GM03348 (cell line): ENCODE measurements around the gene ANTXR1.
"Not testable (repeated sequence)": the region's sequence is repeated elsewhere in the genome, so short reads cannot be mapped to it uniquely, and the experiment has no call there.

ENCODE experiments used
- DNase-seq: peaks from one replicate; pipeline ENCODE4 v3.0.0; 2012; ENCODE audit warnings: low spot score

Gene ANTXR1

GRCh38 chr2:69211048-69211447 is 198.1 kb downstream of the ANTXR1 start:
- DNase-seq = no peak

GRCh38 chr2:69211686-69212085 is 198.7 kb downstream of the ANTXR1 start:
- no peak for DNase-seq

- no peak for DNase-seq
Measured at GRCh38 chr2:69212238-69213028, 199.5 kb downstream of the ANTXR1 start.

- peak; percentile 46 for DNase-seq
Measured at GRCh38 chr2:69213201-69213600, 200.2 kb downstream of the ANTXR1 start.

- DNase-seq = peak; percentile 31
Measured at GRCh38 chr2:69213782-69214181, 200.8 kb downstream of the ANTXR1 start.

GRCh38 chr2:69214898-69215297 is 201.9 kb downstream of the ANTXR1 start:
- DNase-seq = no peak

GRCh38 chr2:69216535-69217332 is 203.8 kb downstream of the ANTXR1 start:
- DNase-seq = no peak

GRCh38 chr2:69217333-69218080 is 204.5 kb downstream of the ANTXR1 start:
- no peak for DNase-seq

GRCh38 chr2:69221512-69221911 is 208.5 kb downstream of the ANTXR1 start:
- no peak for DNase-seq

- DNase-seq = peak; percentile 39
Measured at GRCh38 chr2:69221960-69222751, 209.2 kb downstream of the ANTXR1 start.

- peak; percentile 56 for DNase-seq
Measured at GRCh38 chr2:69222953-69223658, 210.1 kb downstream of the ANTXR1 start.

- DNase-seq = no peak
Measured at GRCh38 chr2:69223759-69224511, 211.0 kb downstream of the ANTXR1 start.

- DNase-seq = peak; percentile 34
Measured at GRCh38 chr2:69224512-69224837, 211.5 kb downstream of the ANTXR1 start.

GRCh38 chr2:69225933-69226332 is 213.0 kb downstream of the ANTXR1 start:
- DNase-seq = peak; percentile 58

- DNase-seq = no peak
Measured at GRCh38 chr2:69226903-69227302, 213.9 kb downstream of the ANTXR1 start.

GRCh38 chr2:69227716-69228115 is 214.7 kb downstream of the ANTXR1 start:
- DNase-seq = no peak

- not testable (repeated sequence) for DNase-seq
Measured at GRCh38 chr2:69230946-69231345, 218.0 kb downstream of the ANTXR1 start.

- no peak for DNase-seq
Measured at GRCh38 chr2:69231612-69232277, 218.8 kb downstream of the ANTXR1 start.

- DNase-seq = not testable (repeated sequence)
Measured at GRCh38 chr2:69235835-69236234, 222.9 kb downstream of the ANTXR1 start.
